ENCODE measurements around the gene IDH2.
"Not testable (repeated sequence)": the region's sequence is repeated elsewhere in the genome, so short reads cannot be mapped to it uniquely, and the experiment has no call there.

IDH2 gene

DNA sequence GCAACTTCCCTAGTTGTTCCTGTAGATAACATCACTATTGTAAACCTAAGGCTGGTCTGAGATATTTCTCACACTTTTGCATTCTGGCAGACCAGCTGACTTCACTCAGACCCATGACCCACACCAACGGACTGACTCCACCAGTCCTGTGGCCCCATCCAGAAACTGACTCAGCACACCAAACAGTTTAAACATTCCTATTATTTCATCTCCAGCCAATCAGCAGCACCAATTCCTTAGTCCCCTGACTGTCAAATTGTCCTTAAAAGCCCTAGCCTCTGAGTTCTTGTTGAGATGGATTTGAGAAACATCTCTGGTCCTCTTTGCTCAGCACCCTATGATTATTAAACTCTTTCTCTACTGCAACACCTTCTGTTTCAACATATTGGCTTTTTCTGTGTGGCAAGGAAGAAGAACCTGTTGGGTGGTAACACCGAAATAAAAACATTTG lies 12.2 kb upstream of the IDH2 start:
- DNase-seq, result peak; percentile 34 to 71 (median 64)

DNA sequence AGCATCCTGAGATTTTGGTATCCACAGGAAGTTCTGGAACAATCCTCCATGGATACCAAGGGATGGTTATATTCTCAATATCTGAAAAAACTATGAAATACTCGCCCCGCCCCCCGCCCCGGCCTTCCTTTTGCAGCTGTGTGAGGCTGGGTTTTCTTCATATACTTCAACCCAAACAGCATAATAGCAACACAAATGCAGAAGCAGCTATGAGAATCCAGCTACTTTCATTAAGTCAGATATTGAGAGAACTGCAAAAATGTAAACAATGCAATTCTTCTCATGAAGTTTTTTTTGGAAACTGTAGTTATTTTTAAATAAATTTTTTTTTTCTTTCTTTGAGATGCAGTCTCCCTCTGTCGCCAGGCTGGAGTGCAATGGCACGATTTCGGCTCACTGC lies 10.9 kb upstream of the IDH2 start:
- no peak for DNase-seq

DNA sequence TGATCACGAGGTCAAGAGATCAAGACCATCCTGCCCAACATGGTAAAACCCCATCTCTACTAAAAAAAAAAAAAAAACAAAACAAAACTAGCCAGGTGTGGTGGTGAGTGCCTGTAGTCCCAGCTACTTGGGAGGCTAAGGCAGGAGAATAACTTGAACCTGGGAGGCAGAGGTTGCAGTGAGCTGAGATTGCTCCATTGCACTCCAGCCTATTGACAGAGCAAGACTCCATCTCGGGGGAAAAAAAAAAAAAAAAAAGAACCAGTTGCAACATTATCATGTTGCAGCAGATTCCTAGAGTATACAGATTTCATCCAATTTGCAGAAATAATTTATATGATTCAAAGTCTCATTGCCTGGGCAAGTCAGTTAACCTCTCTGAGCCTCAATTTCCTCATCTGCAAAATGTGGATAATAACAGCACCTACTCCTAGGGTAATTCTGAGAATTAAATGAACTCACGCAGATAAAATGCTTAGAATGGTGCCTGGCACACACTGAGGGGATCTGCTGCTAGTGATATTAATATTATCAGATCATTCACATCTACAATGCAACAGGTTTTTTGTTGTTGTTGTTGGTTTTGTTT lies 7.0 kb upstream of the IDH2 start:
- not testable (repeated sequence) for DNase-seq

DNA sequence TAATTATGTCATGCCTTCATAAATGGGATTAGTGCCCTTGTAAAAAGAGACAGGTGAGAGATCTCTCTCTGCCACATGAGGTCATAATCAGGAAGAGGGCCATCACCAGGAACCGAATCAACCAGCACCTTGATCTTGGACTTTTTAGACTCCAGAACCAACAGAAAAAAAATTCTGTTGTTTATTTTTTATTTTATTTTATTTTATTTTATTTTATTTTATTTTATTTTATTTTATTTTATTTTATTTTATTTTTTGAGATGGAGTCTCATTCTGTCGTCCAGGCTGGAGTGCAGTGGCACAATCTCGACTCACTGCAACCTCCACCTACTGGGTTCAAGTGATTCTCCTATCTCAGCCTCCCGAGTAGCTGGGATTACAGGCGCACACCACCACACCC lies 5.8 kb upstream of the IDH2 start:
- DNase-seq, result not testable (repeated sequence)

DNA sequence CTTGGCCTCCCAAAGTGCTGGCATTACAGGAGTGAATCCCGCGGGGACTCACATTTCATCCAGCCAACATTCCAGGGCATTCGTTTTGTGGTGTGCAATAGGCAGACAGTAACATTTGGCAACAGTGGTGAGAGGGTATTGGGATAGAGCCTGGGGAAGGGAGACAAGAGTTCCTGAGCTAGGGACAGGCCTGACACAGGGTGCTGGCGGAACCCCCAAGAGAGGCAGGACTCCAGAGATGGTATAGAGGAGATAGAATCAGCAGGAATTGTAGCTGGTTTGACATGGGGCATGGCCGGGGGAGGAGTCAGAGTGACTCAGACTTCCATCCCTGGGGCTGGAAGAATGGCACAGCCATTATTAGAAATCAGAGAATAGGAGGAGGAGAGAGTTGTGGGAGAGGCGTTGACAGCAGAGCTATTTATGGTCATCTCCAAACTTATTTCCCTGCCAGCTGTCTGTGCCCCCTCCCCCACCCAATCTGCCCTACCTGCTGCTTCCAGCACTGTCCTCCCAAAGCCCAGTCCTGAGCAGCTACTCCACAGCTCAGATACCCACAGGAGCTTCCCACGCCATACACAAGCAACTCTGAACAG lies 4.4 kb upstream of the IDH2 start:
- peak in 2 of 4 experiments; percentile 26 to 28 for DNase-seq

DNA sequence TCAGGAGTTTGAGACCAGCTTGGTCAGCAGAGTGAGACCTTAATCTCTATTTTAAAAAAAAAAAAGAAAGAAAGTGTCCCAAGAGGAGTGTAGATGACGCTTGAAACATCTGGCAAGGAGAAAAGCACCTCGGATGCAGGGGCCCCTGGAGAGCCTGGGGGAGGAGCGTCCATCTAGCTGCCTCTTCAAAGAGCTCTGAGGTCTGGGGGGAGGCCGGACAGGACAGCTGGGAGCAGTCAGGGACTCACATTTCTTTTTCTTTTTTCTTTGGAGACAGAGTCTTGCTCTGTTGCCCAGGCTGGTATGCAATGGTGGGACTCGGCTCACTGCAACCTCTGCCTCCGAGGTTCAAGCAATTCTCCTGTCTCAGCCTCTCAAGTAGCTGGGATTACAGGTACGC lies 3.3 kb upstream of the IDH2 start:
- DNase-seq, result no peak

DNA sequence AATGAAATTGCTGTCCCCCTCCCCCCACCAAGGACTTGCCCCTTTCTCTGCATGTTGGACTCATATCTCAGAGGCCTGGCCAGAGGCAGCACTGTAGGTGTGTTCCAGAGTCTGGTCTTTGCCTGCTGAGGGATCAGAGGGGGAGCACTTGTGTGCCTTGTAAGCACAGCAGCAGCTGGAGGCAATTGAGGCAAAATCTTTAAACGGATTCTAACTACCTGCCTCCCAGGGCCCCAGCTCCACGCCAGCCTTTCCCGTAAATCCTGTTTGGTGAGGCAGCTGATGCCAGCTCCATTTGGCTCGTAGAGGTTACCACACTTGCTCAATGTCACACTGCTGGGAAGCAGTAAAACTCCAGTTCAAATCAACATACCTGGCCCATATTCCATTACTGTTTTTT lies 2.3 kb upstream of the IDH2 start:
- DNase-seq, result no peak

DNA sequence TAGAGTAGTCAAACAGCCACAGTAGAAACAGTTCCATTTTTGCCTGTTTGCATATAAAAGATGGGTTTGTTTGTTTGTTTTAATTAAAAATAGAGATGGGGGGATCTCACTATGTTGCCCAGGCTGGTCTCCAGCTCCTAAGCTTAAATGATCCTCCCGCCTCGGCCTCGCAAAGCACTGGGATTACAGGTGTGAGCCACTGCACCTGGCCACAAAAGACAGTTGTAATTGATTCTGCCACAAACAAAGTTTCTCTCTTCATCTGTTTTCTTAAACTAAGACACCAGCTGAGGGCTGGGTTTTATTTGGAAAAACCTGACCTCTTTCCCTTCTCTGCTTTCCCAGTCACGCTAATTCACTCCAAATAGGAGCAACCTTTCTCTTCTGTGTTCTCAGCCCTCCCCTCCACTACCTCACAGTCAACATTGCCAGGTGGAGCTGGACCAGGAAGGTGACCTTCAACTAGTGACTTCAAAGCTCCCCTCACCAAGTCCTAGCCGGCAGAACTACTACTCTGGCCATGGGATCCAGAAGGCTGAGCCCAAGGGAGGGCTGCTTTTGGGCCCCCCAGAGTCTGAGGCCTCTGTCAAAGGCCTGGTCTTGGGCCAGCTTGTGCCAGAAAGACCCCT lies 1.5 kb upstream of the IDH2 start:
- no peak for DNase-seq

DNA sequence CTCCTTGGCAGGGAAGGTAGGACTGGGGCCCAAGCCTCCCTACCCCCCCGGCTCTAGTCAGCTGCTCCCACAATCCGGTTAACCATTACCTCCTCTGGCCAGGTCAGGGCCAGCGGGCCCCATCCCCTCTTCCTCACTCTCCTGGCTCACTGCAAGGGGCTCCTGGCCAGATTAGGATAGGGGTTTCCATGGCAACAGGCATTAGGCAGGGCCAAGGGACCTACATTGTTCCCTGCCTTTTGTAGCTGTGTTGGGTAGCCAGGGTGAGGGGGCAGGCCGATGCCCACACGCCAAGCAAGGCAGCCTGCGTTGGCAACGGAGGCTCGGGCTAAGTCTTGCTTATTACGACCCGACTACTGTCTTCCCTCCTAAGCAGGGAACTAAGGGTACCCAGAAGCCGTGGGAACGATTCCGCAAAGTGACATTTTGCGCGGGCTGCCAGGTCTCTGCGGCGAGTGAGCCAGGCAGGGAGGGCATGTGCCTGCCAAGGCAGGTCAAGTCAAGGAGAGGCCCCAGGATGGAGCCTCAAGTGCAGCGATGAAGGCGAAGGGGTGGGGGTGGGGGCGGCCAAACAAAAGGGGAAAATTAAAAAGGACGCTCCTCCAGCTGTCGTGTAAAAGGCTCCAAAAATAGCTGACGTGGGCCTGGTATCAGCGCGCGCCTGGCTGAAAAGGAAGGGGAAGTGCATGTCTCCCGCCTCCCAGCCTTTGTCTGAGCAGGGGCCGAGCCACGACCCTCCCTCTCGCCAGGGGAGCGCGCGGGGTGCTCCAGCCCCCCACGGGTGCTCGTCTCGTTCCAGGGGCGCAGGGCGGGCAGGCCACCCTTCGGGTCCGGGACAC lies 919 bp downstream of the IDH2 start:
- peak; percentile 71 to 85 (median 82) for DNase-seq

DNA sequence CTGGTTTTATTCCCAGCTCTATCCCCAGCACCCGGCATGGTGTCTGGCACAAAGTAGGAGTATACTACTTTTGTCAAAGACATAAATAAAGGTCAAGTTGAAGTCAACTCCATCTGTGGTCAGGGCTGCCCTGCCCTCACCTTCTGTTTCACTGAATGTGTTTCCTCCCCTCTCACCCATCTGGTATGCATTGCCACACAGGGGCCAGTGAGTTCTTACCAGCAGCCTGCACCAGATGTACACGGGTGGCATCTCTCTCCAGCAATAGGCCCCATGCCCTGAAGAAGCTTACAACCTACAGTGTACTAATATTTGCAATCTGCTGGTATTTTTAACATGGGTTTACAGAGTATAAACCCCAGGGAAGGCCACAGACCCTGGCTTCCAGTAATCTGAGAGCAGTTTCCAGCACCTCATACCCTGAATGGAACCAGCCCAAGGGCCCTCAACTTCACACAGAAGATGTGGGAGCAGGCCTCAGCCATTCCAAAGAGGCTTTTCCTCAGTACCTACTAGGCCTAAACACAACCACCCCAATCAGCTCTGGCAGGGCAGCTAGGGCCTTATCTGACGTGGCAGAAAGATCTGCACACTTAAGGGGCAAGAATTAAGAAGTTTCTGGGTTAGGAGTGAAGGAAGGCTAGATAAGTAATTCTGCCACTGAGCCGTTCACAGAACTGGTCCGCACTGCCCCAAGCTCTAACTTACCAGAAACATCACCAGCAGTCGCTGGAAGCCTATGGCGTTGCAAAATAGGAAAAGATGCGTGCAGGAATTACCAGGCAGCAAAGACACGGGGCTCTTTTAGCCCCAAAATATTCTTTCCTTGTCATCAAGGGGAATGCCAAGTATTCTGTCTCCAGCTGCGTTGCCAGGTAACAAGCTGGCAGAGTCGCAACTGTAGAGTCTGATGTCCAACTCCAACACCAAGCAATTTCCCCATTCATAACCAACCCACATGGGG lies 2.1 kb downstream of the IDH2 start:
- peak in 2 of 4 experiments; percentile 37 to 40 for DNase-seq

DNA sequence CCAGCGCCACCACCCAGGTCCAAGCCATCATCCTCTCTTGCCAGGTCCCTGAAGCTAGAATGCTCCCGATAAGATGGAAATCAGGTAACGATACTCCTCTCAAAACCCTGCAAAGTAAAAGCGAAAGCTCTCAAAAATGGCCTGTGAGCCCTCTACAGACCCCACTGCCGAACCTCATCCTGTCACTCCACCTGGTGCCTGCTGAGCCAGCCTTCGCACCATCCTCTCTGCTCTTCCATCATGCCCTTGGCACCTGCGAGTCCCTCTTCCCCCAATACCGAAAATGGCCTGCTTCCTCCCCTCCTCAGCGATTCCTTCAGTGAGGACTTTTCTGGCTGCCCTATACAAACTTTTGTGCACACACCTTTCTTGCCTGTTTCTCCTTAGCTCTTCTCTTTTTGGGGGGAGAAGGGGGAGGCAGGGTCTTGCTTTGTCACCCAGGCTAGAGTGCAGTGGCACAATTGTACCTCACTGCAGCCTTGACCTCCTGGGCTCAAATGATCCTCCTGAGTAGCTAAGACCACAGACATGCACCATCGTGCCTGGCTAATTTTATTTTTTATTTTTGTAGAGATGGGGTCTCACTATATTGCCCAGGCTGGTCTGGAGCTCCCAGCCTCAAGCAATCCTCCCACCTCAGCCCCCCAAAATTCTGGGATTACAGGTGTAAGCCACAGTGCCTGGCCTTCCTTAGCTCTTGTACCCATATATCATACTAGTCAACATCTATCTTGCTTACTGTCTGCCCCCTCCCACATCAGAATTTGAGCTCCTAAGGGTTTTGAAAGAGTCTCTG lies 3.0 kb downstream of the IDH2 start:
- DNase-seq, result no peak

DNA sequence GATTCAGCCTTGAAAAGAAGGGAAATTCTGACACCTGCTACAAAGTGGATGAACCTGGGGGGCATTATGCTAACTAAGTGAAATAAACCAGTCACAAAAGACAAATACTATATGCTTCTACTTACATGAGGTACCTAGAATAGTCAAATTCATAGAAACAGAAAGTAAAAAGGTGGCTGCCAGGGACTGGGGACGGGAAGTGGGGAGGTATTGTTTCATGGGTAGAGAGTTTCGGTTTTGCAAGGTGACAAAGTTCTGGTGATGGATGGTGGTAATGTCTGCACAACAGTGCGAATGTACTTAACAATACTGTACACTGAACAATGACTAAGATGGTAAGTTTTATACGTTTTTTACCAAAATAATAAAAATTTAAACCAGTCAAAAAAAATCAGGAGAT lies 4.8 kb downstream of the IDH2 start:
- no peak for DNase-seq

DNA sequence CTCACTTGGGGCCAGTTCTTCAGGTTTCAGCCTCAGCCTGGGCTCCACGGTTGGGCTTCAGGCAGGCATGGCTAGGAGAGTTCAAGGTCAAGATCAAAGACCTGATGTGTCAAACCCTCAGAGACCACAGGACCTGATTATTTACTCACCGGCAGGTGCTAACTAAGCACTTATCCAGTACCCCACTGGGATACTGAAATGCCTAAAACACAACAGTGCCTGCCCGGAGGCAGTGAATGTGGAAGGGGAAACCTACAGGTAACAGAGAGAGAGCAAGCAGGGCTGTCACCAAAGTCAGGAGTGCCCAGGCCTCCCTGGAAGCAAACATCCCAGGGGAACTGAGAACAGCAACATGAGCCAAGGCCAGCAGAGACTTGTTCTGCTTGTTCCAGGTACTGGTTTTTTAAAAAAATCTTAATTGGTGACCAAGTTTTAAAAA lies 6.7 kb downstream of the IDH2 start:
- DNase-seq, result no peak

DNA sequence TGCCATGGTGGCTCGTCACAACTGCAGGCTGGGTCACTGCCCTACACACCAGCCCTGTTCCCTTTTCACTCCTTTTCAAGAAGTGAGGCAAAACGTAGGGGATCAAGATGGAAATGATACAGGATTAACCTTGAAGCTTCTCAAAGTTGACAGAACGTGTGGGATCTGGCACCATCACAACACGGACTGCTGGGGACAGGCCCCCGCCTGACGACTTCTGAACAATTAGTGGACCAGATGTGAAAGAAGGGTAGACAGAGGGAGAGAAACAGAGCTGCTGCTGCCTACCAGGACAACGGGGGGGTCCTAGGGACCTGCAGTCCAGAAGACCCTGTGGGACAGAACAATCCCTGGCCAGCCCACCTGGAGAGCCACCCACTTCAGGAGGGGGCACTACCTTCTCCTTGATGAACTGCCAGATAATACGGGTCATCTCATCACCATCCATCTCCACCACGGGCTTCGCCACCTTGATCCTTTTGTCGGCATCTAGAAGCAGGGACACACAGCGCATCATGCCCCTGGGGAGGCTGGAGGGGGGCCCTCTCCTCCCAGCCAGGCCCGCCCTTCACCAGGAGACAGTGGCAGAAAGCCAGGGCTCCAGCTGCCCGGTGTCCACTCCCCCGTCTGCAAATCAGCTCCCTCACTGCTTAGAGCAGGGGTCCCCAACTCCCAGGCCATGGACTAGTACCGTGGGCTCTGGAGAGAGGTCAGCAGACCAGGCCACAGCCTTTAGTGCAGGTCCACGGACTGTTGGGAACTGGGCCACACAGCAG lies 10.9 kb downstream of the IDH2 start:
- DNase-seq, result no peak

DNA sequence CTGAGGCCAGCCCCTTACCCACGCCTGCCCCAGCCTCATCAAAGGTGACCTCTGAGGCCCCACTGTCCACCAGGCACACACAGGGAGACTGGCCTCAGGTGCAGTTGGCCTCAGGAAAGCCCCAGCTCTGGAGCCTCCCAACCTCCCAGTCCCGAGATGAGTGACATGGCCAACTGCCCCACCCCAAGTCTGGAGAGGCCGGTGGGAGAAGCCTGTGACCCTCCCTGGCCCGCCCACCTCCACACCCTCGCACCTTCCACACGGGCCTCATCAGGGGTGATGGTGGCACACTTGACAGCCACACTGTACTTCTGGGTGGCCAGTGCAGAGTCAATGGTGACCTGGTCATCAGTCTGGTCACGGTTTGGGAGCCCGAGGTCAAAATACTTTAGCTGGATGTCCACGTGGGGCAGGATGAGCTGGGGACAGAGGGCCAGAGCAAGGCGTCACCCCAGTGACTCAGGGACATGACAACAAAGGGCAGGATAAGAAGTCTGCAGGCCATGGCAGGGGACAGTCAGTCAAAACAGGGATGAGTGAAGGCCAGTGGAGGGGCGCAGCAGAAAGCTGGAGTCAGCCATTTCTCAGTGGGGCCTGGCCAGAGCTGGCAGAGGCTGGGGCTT lies 11.9 kb downstream of the IDH2 start:
- DNase-seq, result no peak

DNA sequence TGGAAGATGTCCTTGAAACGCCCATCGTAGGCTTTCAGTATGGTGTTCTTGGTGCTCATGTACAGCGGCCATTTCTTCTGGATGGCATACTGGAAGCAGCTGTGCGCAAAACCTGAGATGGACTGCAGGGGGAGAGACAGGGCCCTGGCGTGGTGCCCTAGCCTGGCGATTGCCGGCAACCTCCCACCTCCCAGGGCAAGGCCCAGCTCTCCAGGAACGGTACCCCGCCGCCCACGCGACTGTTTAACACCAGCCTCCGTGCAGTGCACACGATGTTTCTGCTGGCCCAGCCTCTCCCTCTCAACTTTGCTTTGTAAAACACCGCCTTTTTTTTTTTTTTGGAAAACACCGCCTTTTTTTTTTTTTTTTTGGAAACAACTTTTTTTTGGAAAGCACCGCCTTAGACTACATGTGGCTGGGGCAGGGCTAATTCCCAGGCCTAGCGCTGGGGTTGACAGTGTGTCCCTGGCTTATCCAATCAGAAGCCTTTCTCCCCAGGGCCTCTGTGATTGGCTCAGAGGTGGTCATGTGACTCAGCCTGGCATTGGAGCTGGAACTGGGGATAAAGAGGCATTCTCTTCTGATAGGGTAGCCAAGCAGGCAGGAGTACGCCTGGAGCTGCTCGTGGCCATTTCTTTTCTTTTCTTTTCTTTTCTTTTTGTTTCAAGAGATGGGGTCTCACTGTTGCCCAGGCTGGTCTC lies 14.7 kb downstream of the IDH2 start:
- peak in 3 of 4 experiments; percentile 52 to 56 (median 54) for DNase-seq

DNA sequence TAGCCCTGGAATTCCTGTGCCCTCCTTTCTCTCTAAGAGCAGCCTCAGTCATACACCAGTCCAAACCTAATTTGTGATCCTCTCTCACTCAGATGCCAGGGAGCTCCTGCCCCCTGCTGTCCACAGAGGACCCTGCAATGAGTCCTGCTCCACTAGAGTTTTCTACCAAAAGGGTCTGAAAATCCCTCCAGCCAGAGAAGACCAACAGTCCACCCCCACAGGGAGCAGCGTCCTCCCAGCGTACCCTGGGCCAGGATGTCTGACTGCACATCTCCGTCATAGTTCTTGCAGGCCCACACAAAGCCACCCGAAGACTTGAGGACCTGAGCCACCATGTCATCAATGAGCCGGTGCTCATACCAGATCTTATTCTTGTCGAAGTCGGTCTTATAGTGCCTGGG lies 15.4 kb downstream of the IDH2 start:
- DNase-seq, result peak; percentile 70 to 75 (median 73)

DNA sequence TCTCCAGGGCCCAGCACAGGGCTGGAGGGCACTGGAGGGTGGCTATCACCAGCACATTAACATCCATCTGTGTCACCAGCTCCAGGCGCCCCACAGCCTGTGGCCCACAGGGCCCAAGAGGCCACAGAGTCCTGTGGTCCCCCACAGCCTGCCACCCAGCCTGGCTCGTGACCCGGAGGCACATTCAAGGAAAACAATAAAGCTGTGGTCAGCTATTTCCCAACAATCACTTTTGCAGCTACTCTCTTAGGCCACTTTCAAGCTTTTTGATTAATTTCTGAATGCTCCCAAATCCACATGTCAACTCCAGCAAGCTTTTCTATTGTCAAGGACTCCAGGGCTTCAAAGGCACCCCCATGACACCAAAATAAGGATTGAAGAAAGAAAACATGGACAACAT lies 16.7 kb downstream of the IDH2 start:
- no peak for DNase-seq

DNA sequence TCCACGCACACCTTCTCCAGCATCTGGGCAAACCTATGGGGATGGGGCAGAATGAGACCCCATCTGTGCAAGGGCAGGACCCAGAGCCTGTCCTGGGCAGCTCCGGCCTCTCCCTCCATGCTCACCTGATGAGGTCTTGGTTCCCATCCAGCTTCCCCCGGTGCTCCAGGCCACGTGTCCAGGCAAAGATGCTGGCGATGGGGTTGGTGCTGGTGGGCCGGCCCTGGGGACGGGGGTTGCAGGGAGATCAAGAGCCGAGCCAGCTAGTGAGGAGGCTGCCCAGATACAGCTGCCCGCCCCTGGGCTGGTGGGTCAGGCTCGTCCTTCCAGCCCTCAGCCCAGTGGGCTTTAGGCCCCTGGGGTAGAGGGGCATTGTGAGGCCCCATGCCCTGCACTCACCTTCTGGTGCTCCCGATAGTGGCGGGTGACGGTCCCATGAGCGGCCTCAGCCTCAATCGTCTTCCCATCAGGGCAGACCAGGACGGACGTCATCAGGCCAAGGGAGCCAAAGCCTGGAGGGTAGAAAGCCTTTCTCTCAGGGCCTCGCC lies 17.3 kb downstream of the IDH2 start:
- DNase-seq, result no peak
